SK-N-SH (cell line): ENCODE measurements around the gene DNAJB6. TPM values are rescaled to one million over a fixed set of nuclear protein-coding genes. Genes with fewer than 3 reads are reported as not detected.

Source experiments
- CTCF ChIA-PET: fragments of 300-600, 350-600 bp; formaldehyde crosslinking; extraction: SDS; loops from one replicate; lab custom pipeline; 2021; lab: Yijun Ruan, JAX
- POLR2A ChIA-PET: fragments of 350-600 bp; sonication (Branson Sonifier 250); formaldehyde crosslinking; extraction: SDS; loops from one replicate; lab custom pipeline; 2020; ENCODE audit warnings: antibody characterized with exemption, inconsistent platforms; lab: Yijun Ruan, JAX
- DNase-seq: peaks from one replicate; pipeline ENCODE4 v3.0.0; 2012
- H2AFZ ChIP-seq: fragments of 200-600 bp; sonication (generic); 2 replicates; pipeline ENCODE4 v1.8.1; 2016; ENCODE audit warnings: antibody characterized with exemption, mild to moderate bottlenecking, low read depth
- H3F3A ChIP-seq: fragments of 200-600 bp; sonication (generic); replicated peaks from 2 replicates; pipeline ENCODE3; 2016; ENCODE audit warnings: antibody characterized with exemption, mild to moderate bottlenecking; ENCODE audit not compliant: insufficient read depth
- H3K27ac ChIP-seq, 2 experiments: fragments of 200-500 bp in 1 of 2; fragments of 200-600 bp in 1 of 2; sonication (Bioruptor generic) in 1 of 2; sonication (generic), shearing (Covaris generic) in 1 of 2; 2 replicates each; pipeline versions ENCODE4 v1.5.1 to v1.6.1; 2014 to 2016; ENCODE audit warnings: low read depth in 2 of 2, inconsistent platforms in 1 of 2, low read length in 1 of 2, mild to moderate bottlenecking in 1 of 2, mixed read lengths in 1 of 2
- H3K27me3 ChIP-seq: fragments of 200-600 bp; sonication (generic), shearing (Covaris generic); 2 replicates; pipeline ENCODE4 v1.6.1; 2016; ENCODE audit warnings: mixed run types; ENCODE audit not compliant: insufficient read depth
- H3K36me3 ChIP-seq, 2 experiments: fragments of 200-500 bp in 1 of 2; fragments of 200-600 bp in 1 of 2; sonication (Bioruptor generic) in 1 of 2; sonication (generic) in 1 of 2; replicated peaks in 1 of 2; 2 replicates each; pipeline versions ENCODE3 to v1.5.1; 2014 to 2016; ENCODE audit warnings: low read length in 1 of 2, mild to moderate bottlenecking in 1 of 2; ENCODE audit not compliant: insufficient read depth in 2 of 2, control insufficient read depth in 1 of 2
- H3K4me1 ChIP-seq, 2 experiments: fragments of 200-500 bp in 1 of 2; fragments of 200-600 bp in 1 of 2; sonication (Bioruptor generic) in 1 of 2; sonication (generic), shearing (Covaris generic) in 1 of 2; 2 replicates each; pipeline versions ENCODE4 v1.5.1 to v1.6.1; 2014 to 2016; ENCODE audit warnings: low read depth in 1 of 2, low read length in 1 of 2, mixed run types in 1 of 2; ENCODE audit not compliant: insufficient read depth in 2 of 2, control insufficient read depth in 1 of 2
- H3K4me2 ChIP-seq: fragments of 200-600 bp; sonication (generic), shearing (Covaris generic); 2 replicates; pipeline ENCODE4 v1.6.1; 2017; ENCODE audit warnings: mixed run types
- H3K4me3 ChIP-seq, 2 experiments: fragments of 200-500 bp in 1 of 2; fragments of 200-600 bp in 1 of 2; sonication (Bioruptor generic) in 1 of 2; sonication (generic), shearing (Covaris generic) in 1 of 2; 2 replicates each; pipeline versions ENCODE4 v1.5.1 to v1.8.1; 2014 to 2016; ENCODE audit warnings: low read depth in 2 of 2, inconsistent platforms in 1 of 2, low read length in 1 of 2, mild to moderate bottlenecking in 1 of 2, mixed read lengths in 1 of 2, moderate library complexity in 1 of 2
- H3K79me2 ChIP-seq: fragments of 200-600 bp; sonication (generic); 2 replicates; pipeline ENCODE4 v1.8.1; 2017; ENCODE audit warnings: mild to moderate bottlenecking; ENCODE audit not compliant: insufficient read depth
- H3K9ac ChIP-seq: fragments of 200-600 bp; sonication (generic); 2 replicates; pipeline ENCODE4 v1.6.1; 2017; ENCODE audit warnings: mixed run types
- H3K9me2 ChIP-seq: fragments of 200-600 bp; sonication (generic); 2 replicates; pipeline ENCODE4 v1.6.1; 2017; ENCODE audit warnings: mixed run types
- H3K9me3 ChIP-seq: fragments of 200-600 bp; sonication (generic); 2 replicates; pipeline ENCODE4 v1.6.1; 2017; ENCODE audit warnings: mixed run types, mild to moderate bottlenecking, moderate library complexity
- H4K20me1 ChIP-seq: fragments of 200-600 bp; sonication (generic); 2 replicates; pipeline ENCODE4 v1.6.1; 2017; ENCODE audit warnings: mild to moderate bottlenecking, mixed run types; ENCODE audit not compliant: insufficient read depth
- CTCF ChIP-seq: fragments of 200-600 bp; sonication (generic); IDR thresholded peaks from 2 replicates; pipeline ENCODE4 v1.6.1; 2017; ENCODE audit warnings: antibody characterized with exemption, mild to moderate bottlenecking, moderate library complexity
- ELF1 ChIP-seq: IDR thresholded peaks from 2 replicates; pipeline ENCODE4 v1.4.0; 2012
- EP300 ChIP-seq, 2 experiments: IDR thresholded peaks; 2 replicates each; pipeline versions ENCODE4 v1.4.0 to v1.6.1; 2012; ENCODE audit warnings: borderline replicate concordance in 1 of 2, low read depth in 1 of 2, low read length in 1 of 2
- FOSL2 ChIP-seq: IDR thresholded peaks from 2 replicates; pipeline ENCODE4 v1.4.0; 2012; ENCODE audit warnings: low read depth, mild to moderate bottlenecking, moderate library complexity, borderline replicate concordance
- FOXM1 ChIP-seq: IDR thresholded peaks from 2 replicates; pipeline ENCODE4 v1.4.0; 2012; ENCODE audit warnings: low read depth, mild to moderate bottlenecking
- JUND ChIP-seq: IDR thresholded peaks from 2 replicates; pipeline ENCODE4 v1.4.0; 2012
- NFIC ChIP-seq: IDR thresholded peaks from 2 replicates; pipeline ENCODE4 v1.4.0; 2012; ENCODE audit warnings: borderline replicate concordance
- NRF1 ChIP-seq: IDR thresholded peaks from 2 replicates; pipeline ENCODE4 v1.6.1; 2012; ENCODE audit warnings: low read depth, mild to moderate bottlenecking, low read length
- RAD21 ChIP-seq: IDR thresholded peaks from 2 replicates; pipeline ENCODE4 v1.6.1; 2012; ENCODE audit warnings: mild to moderate bottlenecking, low read length
- RFX5 ChIP-seq: IDR thresholded peaks from 2 replicates; pipeline ENCODE4 v1.6.1; 2012; ENCODE audit warnings: mild to moderate bottlenecking, improper control_type of control experiment, low read length
- RXRA ChIP-seq: IDR thresholded peaks from 2 replicates; pipeline ENCODE4 v1.4.0; 2012; ENCODE audit warnings: low read depth, mild to moderate bottlenecking, borderline replicate concordance
- TAF1 ChIP-seq: IDR thresholded peaks from 2 replicates; pipeline ENCODE4 v1.6.1; 2012; ENCODE audit warnings: low read depth, mild to moderate bottlenecking, low read length, moderate library complexity, borderline replicate concordance
- USF1 ChIP-seq: IDR thresholded peaks from 2 replicates; pipeline ENCODE4 v1.4.0; 2012; ENCODE audit warnings: low read depth, borderline replicate concordance
- WGBS: methylation state at CpG from one replicate; pipeline ENCODE4 v1.1.6; 2017; ENCODE audit warnings: low lambda C conversion rate; 5-methylcytosine and 5-hydroxymethylcytosine counted together
- polyA plus RNA-seq, 3 experiments: library from polyadenylated mRNA; depleted of rRNA; stranded (reverse); fragments of >200 nt; gene quantifications; 2 replicates each; pipeline ENCODE4 v1.2.3, GENCODE V29; 2012
- TF ChIP-seq, protein P1 (sequence below): fragments of 150-350 bp; IDR thresholded peaks from 2 replicates; pipeline ENCODE4 v1.6.1; 2017; ENCODE audit warnings: antibody characterized with exemption, low read length, low read depth, borderline replicate concordance

Gene DNAJB6
- polyA plus RNA-seq, 1 of the 3 experiments (the other 2 are of a cell fraction), result 176 TPM

DNA sequence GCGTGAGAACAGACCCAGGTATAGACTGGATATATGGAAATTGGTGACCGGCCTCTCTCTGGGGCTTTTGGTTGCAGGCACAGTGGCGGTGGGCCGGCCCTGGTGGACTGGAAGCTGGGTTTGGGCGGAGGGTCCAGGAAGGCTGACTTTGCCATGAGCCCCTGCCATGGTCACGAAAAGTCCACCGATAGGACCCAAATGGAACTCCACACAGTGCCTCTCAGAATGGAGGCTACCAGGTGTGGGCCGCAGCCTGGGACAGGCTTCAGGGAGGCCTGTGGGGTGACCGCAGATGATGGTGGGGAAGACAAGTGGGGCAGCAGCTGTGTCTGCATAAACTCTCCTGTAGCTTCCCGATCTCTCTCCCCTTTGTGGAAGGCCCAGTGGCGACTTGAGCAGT lies 123.2 kb downstream of the DNAJB6 start:
- Histone ChIP-seq H3K36me3 (no peaks in the 10 kb centered on the region), H3K27ac (no peak overlapping the region), H3K9me2 (no peaks in the 10 kb centered on the region), H3K4me3 (no peak overlapping the region), H3K27me3 (no peaks in the 10 kb centered on the region), H3F3A (no peaks in the 10 kb centered on the region), H3K4me2 (no peak overlapping the region), H3K9ac (no peak overlapping the region), H3K4me1 (peaks cover 0 to 11% of the 10 kb centered on the region in 2 experiments; a peak in 1 of 4 replicates), H3K9me3 (no peaks in the 10 kb centered on the region), H4K20me1 (no peaks in the 10 kb centered on the region), H3K79me2 (no peaks in the 10 kb centered on the region), H2AFZ (no peak overlapping the region)
- no peak for DNase-seq
- no peak for TF ChIP-seq RFX5
- no peak for TF ChIP-seq FOXM1
- TF ChIP-seq RXRA, result no peak
- CTCF ChIA-PET, result interaction anchor here (1.0 kb wide), 1 partner anchor 27 kb away, joined by 5 read pairs; no protein-coding TSS in a partner anchor
- POLR2A ChIA-PET, result no interaction called here
- WGBS, result 64% methylated on average over 9 of the region's 11 CpGs

DNA sequence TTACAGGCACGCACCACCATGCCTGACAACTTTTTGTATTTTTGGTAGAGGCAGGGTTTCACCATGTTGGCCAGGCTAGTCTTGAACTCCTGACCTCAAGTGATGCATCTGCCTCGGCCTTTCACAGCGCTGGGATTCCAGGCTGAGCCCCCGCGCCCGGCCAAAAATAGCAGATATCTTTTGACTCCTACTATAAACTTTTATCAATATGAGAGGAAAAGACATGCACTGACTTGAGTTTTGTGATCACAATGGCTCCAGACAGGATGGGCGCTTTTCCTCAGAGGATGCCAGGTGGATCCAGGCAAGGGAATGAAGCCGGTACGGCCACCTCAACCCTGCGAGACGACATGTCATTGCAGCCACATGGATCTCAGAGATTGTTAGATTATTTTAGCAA lies 123.9 kb downstream of the DNAJB6 start:
- Histone ChIP-seq H3K9me2 (no peaks in the 10 kb centered on the region), H3K9me3 (no peaks in the 10 kb centered on the region), H3K36me3 (no peaks in the 10 kb centered on the region), H3K27ac (no peak overlapping the region), H3K79me2 (no peaks in the 10 kb centered on the region), H3K4me1 (peaks cover 0 to 11% of the 10 kb centered on the region in 2 experiments; a peak in 1 of 4 replicates), H3F3A (no peaks in the 10 kb centered on the region), H3K9ac (no peak overlapping the region), H4K20me1 (no peaks in the 10 kb centered on the region), H3K27me3 (no peaks in the 10 kb centered on the region), H3K4me3 (no peak overlapping the region), H2AFZ (no peak overlapping the region), H3K4me2 (no peak overlapping the region)
- WGBS, result 72% methylated on average over 11 of the region's 11 CpGs
- ChIA-PET CTCF (interaction anchor here (1.0 kb wide), 1 partner anchor 28 kb away, joined by 5 read pairs; no protein-coding TSS in a partner anchor), POLR2A (no interaction called here)
- TF ChIP-seq RAD21, result no peak
- no peak for TF ChIP-seq NFIC
- TF ChIP-seq CTCF, result no peak
- no peak for TF ChIP-seq TAF1
- TF ChIP-seq FOSL2, result no peak
- no peak for TF ChIP-seq EP300 (IDR thresholded peaks at IDR 0.05; ENCODE audit: borderline replicate concordance in 1 of 2, low read depth in 1 of 2, low read length in 1 of 2)
- TF ChIP-seq, protein P1, sequence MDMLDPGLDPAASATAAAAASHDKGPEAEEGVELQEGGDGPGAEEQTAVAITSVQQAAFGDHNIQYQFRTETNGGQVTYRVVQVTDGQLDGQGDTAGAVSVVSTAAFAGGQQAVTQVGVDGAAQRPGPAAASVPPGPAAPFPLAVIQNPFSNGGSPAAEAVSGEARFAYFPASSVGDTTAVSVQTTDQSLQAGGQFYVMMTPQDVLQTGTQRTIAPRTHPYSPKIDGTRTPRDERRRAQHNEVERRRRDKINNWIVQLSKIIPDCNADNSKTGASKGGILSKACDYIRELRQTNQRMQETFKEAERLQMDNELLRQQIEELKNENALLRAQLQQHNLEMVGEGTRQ, result no peak
- no peak for TF ChIP-seq JUND
- TF ChIP-seq ELF1, result no peak
- no peak for TF ChIP-seq USF1
- no peak for TF ChIP-seq NRF1
- no peak for DNase-seq
